Chondrocyte (in vitro differentiated cells): Measurements from ENCODE around the gene DIRAS1. TPM values are rescaled to one million over a fixed set of nuclear protein-coding genes. Genes with fewer than 3 reads are reported as not detected.

ENCODE experiments used
- DNase-seq: peaks from one replicate; pipeline ENCODE4 v3.0.0; 2021; ENCODE audit warnings: mixed read lengths, low spot score
- H3K27ac Mint-ChIP-seq: one replicate; pipeline ENCODE4 v1.8.0; 2021; ENCODE audit warnings: mild to moderate bottlenecking, moderate library complexity, mixed read lengths; ENCODE audit not compliant: unreplicated experiment
- H3K27me3 Mint-ChIP-seq: 2 replicates; pipeline ENCODE4 v1.8.0; 2021; ENCODE audit warnings: low read depth, mixed read lengths
- H3K36me3 Mint-ChIP-seq: 2 replicates; pipeline ENCODE4 v1.8.0; 2021; ENCODE audit warnings: low read depth, mixed read lengths
- H3K4me1 Mint-ChIP-seq: 2 replicates; pipeline ENCODE4 v1.8.0; 2021; ENCODE audit warnings: low read depth, mild to moderate bottlenecking, mixed read lengths
- H3K4me3 Mint-ChIP-seq: one replicate; pipeline ENCODE4 v1.8.0; 2021; ENCODE audit warnings: mild to moderate bottlenecking, moderate library complexity, mixed read lengths; ENCODE audit not compliant: unreplicated experiment
- H3K9me3 Mint-ChIP-seq: 2 replicates; pipeline ENCODE4 v1.8.0; 2021; ENCODE audit warnings: low read depth, mixed read lengths
- CTCF ChIP-seq: fragments of 200-600 bp; sonication (generic); IDR thresholded peaks from 2 replicates; pipeline ENCODE4 v1.5.0; 2021; ENCODE audit warnings: antibody characterized with exemption, mild to moderate bottlenecking, moderate library complexity
- total RNA-seq: library from RNA; stranded (reverse); gene quantifications from 3 replicates; pipeline ENCODE4 v1.2.1, GENCODE V29; 2021

The DIRAS1 gene
- total RNA-seq, 1 donor from 2014 or later = 20.9 TPM

DNA sequence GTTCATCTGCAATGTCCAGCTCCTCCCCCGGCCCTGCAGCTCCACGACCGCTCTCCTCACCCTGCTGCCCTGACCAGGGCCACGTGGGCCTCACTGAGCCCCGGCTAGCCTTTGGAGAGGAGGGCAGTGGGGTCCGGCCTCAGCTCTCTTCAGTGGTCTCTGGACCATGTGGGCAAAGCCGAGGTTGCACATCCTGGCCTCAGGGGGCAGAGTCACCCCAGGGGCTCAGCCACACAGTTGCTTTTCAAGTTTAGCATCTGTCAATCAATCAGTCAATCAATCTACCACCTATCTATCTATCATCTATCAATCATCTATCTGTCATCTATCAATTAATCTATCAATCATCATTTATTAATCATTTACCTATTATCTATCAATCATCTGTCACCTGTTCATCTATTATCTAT, 3.0 kb upstream of the DIRAS1 start:
- Mint-ChIP-seq H3K4me3 (no peak overlapping the region), H3K36me3 (no peaks in the 10 kb centered on the region), H3K27me3 (peaks cover 3% of the 10 kb centered on the region), H3K9me3 (no peaks in the 10 kb centered on the region), H3K4me1 (peaks cover 31% of the 10 kb centered on the region), H3K27ac (no peak overlapping the region)
- no peak for TF ChIP-seq CTCF
- no peak for DNase-seq

DNA sequence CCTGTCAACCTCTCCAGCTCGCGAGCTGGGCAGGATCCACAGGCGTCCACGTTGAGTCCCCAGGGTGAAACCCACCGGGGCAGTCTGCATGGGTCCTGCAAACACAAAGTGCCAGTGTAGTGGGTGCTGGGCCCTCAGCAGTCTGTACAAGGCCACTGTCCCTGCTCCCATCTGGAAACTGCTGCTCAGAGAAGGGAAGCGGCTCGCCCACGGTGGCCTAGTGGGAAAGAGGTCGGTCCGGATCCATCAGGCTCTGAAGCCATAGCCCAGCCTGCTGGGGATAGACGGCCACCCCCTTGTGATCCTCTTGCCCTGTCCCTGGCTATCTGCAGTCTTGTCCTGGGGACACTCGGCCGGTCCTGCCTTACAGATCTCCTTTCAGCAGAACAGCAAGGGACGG, 2.6 kb upstream of the DIRAS1 start:
- Mint-ChIP-seq H3K27ac (peak overlapping the region; percentile 49), H3K4me1 (peaks cover 31% of the 10 kb centered on the region), H3K36me3 (no peaks in the 10 kb centered on the region), H3K4me3 (no peak overlapping the region), H3K27me3 (peaks cover 3% of the 10 kb centered on the region), H3K9me3 (no peaks in the 10 kb centered on the region)
- no peak for DNase-seq
- no peak for TF ChIP-seq CTCF

DNA sequence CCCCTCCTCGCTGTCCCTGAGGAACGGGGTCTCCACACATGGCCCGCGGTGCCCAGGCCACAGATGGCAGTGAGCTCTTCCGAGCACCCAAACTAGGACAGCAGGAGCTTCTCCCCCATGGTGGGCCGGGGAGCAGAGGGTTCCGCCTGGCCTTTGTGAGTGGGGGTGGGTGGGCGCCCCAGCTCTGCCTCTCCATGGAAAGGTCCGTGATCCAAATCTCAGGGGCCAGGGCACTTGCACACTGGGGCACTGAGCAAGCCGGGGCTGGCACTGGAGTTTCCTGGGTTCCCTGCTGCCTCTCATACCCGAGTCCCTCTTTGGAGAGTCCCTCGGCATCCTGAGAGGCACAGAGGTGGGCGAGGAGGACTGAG, 2.2 kb upstream of the DIRAS1 start:
- H3K9me3 Mint-ChIP-seq = no peaks in the 10 kb centered on the region
- H3K27ac Mint-ChIP-seq = peak overlapping the region; percentile 49

GRCh38 chr19:2722541-2723344, 1.6 kb upstream of the DIRAS1 start:
- peak overlapping the region; percentile 52 for H3K4me3 Mint-ChIP-seq
- H3K27ac Mint-ChIP-seq = peak overlapping the region; percentile 49
- no peaks in the 10 kb centered on the region for H3K9me3 Mint-ChIP-seq
- peaks cover 3% of the 10 kb centered on the region for H3K27me3 Mint-ChIP-seq
- peak; percentile 94 for DNase-seq
- no peak for TF ChIP-seq CTCF
- peaks cover 31% of the 10 kb centered on the region for H3K4me1 Mint-ChIP-seq
- peaks cover 1% of the 10 kb centered on the region for H3K36me3 Mint-ChIP-seq

More for the DNA sequence above, 2.2 kb upstream of the DIRAS1 start:
- Mint-ChIP-seq H3K36me3 (no peaks in the 10 kb centered on the region), H3K4me3 (no peak overlapping the region), H3K4me1 (peaks cover 31% of the 10 kb centered on the region), H3K27me3 (peaks cover 3% of the 10 kb centered on the region)
- no peak for DNase-seq
- TF ChIP-seq CTCF = no peak

- Mint-ChIP-seq H3K9me3 (no peaks in the 10 kb centered on the region), H3K27ac (no peak overlapping the region), H3K36me3 (peaks cover 1% of the 10 kb centered on the region), H3K4me3 (peak overlapping the region; percentile 62), H3K4me1 (peaks cover 28% of the 10 kb centered on the region), H3K27me3 (no peaks in the 10 kb centered on the region)
- no peak for DNase-seq
- no peak for TF ChIP-seq CTCF
Observed at GRCh38 chr19:2721570-2722540, 683 bp upstream of the DIRAS1 start.
